GM10847 (cell line): Measurements from ENCODE around the gene KRTAP2-3.
"Not testable (repeated sequence)": the region's sequence is repeated elsewhere in the genome, so short reads cannot be mapped to it uniquely, and the experiment has no call there.

Source experiments
- POLR2A ChIP-seq: IDR thresholded peaks from 2 replicates; pipeline ENCODE4 v1.6.1; 2011; ENCODE audit not compliant: insufficient read length; ENCODE audit errors: extremely low read depth

The KRTAP2-3 gene

DNA sequence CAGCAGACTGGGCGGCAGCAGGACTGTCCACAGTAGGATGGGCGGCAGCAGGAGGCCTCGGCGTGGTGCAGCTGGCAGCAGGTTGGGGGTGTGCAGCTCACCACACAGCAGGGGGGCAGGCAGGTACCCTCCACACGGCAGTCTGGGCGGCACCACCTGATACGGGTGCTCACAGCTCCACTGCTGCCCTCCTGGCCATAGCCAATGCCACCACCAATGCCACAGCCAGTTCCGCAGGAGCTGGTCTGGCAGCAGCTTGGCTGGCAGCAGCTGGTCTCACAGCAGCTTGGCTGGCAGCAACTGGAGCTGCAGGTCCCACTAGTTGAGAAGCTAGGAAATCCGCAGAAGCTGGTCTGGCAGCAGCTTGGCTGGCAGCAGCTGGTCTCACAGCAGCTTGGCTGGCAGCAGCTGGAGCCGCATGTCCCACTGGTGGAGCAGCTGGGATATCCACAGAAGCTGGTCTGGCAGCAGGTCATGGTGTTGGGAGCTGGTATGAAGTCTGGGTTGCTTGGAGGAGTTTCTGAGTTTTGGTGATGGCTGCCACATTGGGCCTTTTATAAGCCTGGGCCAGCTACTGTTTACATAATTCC is 25.5 kb downstream of the KRTAP2-3 start, which contains the start of gene KRTAP1-3:
Gene KRTAP1-3, minus strand, starts transcription at position 529 of the 590 bp plus-strand sequence. Its CDS starts 53 bp downstream, at position 476.
- TF ChIP-seq POLR2A, result not testable (repeated sequence)

DNA sequence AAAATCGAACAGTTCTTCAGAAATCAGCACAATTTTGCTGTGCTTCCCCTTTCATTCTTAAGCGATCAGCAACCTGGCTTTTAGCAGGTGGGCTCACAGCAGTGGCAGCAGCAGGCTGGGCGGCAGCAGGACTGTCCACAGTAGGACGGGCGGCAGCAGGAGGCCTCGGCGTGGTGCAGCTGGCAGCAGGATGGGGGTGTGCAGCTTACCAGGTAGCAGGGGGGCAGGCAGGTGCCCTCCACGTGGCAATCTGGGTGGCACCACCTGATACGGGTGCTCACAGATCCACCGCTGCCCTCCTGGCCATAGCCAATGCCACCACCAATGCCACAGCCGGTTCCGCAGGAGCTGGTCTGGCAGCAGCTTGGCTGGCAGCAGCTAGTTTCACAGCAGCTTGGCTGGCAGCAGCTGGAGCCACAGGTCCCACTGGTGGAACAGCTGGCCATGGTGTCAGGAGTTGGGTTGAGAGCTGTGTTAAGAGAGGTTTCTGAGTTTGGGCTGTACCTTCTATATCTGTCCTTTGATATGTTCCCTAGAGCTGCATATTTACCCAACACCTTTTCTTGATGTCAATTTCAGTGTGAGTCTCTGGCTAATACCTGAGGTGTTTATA is 30.2 kb downstream of the KRTAP2-3 start, which contains the start of gene KRTAP1-4:
Gene KRTAP1-4, minus strand, starts transcription at position 563 of the 613 bp plus-strand sequence. Its CDS starts 117 bp downstream, at position 446.
- TF ChIP-seq POLR2A, result no peak

DNA sequence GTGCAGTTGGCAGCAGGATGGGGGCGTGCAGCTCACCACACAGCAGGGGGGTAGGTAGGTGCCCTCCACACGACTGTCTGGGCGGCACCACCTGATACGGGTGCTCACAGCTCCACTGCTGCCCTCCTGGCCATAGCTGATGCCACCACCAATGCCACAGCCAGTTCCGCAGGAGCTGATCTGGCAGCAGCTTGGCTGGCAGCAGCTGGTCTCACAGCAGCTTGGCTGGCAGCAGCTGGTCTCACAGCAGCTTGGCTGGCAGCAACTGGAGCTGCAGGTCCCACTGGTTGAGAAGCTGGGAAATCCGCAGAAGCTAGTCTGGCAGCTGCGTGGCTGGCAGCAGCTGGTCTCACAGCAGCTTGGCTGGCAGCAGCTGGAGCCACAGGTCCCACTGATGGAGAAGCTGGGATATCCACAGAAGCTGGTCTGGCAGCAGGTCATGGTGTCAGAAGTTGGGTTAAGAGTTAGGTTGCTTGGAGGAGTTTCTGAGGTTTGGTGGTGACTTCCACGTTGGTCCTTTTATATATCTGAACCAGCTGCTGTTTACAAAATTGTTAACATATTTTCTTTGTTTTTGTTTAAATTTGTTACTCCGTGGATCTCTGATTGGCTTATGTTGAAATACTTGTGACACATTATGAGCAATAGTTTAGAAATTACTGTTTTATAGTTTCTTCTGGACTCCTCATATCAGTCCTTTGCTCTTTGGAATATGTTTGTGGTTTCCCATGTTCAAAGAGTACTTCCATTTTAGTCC is 33.0 kb downstream of the KRTAP2-3 start, which contains the start of gene KRTAP1-5:
Gene KRTAP1-5, minus strand, starts transcription at position 494 of the 757 bp plus-strand sequence. Its CDS starts 53 bp downstream, at position 441.
- no peak for TF ChIP-seq POLR2A

DNA sequence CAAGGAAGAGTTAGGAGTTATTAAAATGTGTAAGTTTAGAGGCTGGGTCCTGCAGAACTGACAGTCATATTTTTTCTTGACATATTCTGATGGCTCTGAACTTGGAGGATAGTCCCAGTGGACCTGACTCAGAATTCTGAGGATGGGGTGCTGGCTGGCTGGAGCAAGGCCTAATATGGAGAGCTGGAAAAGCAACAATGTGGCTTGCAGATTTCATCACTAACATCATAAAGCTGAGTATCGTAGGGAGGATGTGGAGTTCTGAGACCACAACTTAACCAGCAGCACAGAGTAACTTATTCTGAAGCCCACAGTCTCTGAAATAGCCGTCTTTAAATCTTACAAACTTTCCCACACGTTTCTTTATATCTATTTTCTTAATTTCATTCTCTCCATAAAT is 35.2 kb downstream of the KRTAP2-3 start:
- TF ChIP-seq POLR2A, result no peak

DNA sequence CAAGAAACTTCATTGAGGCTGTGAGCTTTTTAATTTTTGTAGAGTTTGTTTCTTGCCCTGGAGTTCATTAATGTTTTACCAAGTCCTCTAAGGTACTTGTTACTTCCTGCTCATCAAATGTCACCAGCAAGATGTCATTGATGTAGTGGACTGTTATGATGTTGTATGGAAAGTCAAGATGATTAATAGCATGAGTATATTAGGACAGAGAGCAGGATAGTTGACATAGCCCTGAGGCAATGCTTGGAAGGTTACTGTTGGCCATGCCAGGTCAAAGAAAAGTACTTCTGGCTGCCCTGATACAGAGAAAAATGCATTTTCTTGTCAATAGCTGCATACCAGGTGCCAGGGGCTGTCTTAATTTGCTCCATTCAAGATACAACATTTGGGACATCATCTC is 39.6 kb downstream of the KRTAP2-3 start:
- TF ChIP-seq POLR2A, result no peak

DNA sequence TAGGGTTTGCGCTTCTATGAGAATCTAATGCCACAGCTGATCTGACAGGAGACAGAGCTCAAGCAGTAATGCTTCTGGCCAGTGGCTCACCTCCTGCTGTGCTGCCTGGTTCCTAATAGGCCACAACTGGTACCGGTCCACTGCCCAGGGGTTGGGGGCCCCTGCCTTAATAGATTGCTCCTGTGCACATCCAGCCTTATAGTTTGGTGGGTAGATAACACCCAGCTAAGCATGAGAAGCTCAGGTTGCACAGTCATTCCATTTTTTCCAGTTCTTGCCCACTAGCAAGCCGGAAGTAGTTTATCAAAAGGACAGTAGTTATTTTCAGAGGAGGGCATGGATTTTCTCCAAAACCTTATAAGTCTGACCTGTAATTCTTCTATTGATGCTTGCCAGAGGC is 40.5 kb downstream of the KRTAP2-3 start:
- TF ChIP-seq POLR2A, result no peak

DNA sequence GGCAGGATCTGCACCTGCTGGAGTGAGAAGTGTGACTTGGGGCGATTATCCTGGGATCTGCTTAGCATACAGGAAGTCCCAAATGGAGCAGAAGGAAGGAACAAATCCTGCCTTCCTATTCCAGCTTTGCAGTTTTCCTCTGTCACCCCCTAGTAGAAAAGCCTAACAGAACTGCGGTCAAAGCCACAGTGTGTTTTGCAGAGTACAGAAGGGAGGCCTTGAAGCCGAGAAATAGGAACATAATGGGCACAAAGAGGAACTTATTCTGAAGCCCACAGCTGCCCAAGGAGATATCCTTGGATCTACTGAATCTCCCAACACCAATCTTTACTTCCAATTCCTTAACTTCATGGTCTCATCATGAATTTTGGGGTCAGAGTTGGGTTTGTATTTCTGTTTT is 41.4 kb downstream of the KRTAP2-3 start:
- TF ChIP-seq POLR2A, result no peak

DNA sequence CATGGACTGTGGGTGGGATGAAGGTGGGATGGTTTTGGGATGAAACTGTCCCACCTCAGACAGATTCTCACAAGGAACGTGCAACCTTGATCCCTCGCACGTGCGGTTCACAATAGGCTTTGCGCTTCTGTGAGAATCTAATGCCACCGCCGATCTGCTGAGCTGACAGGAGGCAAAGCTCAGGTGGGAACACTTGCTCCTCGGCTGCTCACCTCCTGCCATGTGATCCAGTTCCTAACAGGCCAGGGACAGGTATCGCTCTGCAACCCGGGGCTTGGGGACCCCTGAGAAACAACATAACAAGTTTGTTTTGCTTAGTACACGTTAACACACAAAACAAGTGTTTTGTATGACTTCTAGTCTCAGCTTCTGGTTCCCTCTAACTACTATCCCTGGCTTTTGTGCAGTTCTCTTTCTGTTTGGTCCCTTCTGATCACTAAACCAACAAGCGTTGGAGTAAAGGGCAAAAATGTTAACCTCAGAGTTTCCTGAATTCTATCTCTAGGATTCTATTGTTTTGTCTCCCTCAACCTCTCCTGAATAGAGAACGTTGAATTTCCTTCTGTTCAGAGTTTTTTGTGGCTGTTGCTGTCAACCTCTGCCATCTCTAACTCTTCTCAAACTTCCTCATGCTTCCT is 43.2 kb downstream of the KRTAP2-3 start:
- no peak for TF ChIP-seq POLR2A

DNA sequence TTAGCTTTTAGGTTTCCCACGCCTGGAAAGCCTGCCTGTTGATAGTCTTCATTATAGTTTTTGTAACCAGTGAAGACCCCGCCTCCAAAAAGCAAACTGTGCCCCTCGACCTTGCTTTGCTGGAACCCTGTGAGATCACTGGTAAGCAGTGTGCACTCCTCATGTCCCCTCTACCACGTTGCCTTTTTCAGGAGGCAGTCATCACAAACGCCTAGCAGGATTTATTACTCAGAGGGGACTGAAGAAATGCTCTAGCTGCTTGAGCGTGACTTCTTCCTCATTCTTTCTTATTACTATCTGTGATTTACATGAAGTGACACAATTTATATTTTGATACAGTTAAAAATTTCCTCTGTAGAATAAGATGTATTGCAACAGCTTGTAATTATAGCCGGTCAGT is 44.5 kb downstream of the KRTAP2-3 start:
- no peak for TF ChIP-seq POLR2A

DNA sequence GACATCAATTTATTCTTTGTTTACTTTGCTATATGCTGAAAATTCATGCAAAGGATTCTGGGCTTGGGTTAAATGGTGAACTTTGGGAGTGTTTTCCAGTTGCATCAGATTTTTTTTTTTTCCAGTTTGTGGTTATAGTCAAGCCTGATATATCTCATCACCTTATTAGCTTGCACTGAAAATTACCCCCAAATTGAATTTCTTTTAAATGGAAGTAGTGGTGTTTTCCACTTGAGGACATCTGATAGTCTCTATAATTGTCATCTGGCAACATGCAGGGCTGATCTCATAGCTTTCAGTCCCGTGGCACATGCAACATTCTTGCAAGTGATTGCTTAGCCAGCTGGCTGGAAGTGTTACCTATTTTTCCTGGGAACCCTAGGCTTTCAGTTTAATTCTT is 46.3 kb downstream of the KRTAP2-3 start:
- TF ChIP-seq POLR2A, result no peak

DNA sequence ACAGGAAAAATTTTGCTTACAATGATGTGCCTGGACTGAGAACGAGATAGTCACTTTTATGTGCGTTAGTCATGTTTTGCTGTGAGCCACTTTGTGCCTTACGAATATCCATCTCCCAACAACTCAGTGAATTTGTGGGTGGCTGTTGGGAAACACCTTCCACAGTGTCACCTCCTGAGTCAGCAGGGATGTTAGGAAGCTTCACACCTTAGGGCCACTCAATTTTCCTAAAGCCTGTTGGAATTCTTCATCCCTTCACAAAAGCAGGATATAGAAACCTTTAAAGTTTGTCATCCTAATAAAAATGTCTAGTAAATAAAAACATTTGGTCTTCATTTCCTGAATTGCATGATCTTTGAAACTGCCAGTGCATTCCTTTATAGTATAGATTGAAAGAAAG is 46.7 kb downstream of the KRTAP2-3 start:
- no peak for TF ChIP-seq POLR2A

DNA sequence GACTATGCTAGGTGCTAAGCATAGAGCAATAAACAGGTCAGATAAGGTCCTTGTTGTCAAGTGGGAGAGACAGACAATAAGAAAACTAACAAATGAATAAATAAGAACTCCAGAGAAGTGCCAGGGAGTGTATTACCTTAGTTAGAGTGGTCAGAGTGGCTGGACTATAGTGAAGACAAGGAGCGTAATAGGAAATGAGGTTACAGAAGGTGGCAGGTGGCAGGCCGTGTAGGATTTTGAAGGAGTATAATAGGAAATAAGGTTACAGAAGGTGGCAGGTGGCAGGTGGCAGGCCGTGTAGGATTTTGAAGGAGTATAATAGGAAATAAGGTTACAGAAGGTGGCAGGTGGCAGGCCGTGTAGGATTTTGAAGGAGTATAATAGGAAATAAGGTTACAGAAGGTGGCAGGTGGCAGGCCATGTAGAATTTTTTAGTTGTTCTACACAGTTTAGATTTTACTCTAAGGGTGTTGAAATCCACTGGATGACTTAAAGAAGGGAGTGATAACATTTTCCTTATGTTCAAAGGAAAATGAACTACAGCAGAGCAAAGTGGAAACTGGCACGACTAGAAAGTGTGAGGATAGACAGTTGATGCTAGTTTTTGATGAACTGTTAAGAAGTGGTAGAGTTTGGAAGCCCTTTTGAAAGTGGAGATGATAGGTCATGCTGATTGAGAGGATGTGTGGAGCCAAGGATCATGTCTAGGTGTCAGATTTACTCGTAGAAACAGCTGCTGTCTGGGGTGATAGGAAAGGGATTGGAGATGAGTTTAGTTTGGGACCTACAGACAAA is 47.4 kb downstream of the KRTAP2-3 start:
- no peak for TF ChIP-seq POLR2A

DNA sequence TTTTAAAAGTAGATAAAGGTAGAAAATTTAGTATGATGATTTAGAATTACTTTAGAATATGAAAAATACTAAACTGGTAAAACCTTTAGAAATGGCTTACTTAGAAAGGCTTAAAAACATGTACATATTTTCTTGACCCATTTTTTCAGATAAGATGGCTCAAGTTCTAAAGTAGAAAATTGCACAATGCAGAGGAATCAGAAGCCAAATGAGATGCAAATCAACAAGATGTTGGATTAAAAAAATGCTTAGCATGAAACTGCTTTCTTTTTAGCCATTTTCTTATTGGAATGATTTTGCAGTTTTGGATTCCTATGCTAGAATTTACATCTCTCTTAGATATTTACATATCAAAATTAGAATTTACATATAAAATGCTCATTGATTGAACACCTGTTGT is 49.5 kb downstream of the KRTAP2-3 start:
- TF ChIP-seq POLR2A, result no peak

DNA sequence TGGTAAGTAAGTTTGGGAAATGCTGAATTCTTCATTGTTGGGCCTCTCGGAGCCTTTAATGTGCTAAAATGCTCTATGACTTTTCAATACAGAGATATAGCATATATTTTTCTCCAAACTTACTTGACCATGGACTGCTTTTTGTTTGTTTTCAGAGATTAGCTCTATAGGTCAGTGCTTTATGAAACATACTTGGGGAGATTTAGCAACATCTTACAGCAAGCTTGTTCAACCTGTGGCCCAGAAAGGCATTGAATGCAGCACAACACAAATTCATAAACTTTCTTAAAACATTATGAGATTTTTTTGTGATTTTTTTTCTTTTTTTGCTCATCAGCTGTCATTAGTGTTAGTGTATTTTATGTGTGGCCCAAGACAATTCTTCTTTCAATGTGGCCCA is 50.0 kb downstream of the KRTAP2-3 start:
- TF ChIP-seq POLR2A, result no peak

DNA sequence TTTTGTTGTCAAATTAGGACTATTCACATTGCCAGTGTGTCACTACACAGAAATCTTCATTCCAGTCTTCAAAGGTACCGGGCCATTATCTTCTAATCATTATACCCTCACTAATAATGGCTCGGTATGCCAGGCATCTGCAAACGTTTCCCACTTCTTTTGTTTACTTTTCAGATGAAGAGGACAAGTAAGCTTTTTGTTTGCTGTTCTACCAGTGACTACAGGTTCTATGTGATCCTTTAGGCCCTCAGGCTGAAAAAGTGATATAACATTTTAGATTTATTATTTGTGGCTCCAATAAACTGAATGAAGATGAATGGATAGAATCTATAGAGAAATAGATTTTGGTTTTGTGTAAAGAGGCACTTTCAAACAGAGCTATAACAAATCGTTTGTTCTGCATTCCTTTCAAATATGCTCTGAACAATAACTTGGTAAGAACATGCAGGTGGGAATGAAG is 50.6 kb downstream of the KRTAP2-3 start:
- no peak for TF ChIP-seq POLR2A
